K562 (cell line): ENCODE data around the gene GMEB1. TPM values are rescaled to one million over a fixed set of nuclear protein-coding genes. Genes with fewer than 3 reads are reported as not detected.

Experiments used
- CBFA2T2 ChIP-seq: fragments of 450-650 bp; conservative IDR thresholded peaks from 2 replicates; pipeline ENCODE4 v1.6.1; 2017; ENCODE audit warnings: mild to moderate bottlenecking
- CCAR2 ChIP-seq: fragments of 200-400 bp; formaldehyde crosslinking; IDR thresholded peaks from 2 replicates; pipeline ENCODE4 v1.6.1; 2017; ENCODE audit warnings: mild to moderate bottlenecking, low read depth, low read length
- CXXC5 ChIP-seq: fragments of 250-450 bp; sonication (Bioruptor Pico); IDR thresholded peaks from 2 replicates; pipeline ENCODE4 v1.8.0; 2022; ENCODE audit warnings: inconsistent platforms, mild to moderate bottlenecking, moderate library complexity
- DPF2 ChIP-seq: fragments of 450-650 bp; IDR thresholded peaks from 2 replicates; pipeline ENCODE4 v1.6.1; 2016
- FOXO4 ChIP-seq: fragments of 450-650 bp; formaldehyde crosslinking; IDR thresholded peaks from 2 replicates; pipeline ENCODE4 v1.4.0; 2020; ENCODE audit warnings: mild to moderate bottlenecking, moderate library complexity
- GTF2A2 ChIP-seq: IDR thresholded peaks from 2 replicates; pipeline ENCODE4 v1.6.1; 2016; ENCODE audit warnings: mild to moderate bottlenecking, missing genetic modification characterization, missing compliant biosample characterization
- HNRNPL ChIP-seq: fragments of 200-400 bp; formaldehyde crosslinking; IDR thresholded peaks from 2 replicates; pipeline ENCODE4 v1.6.1; 2017; ENCODE audit warnings: low read depth, mild to moderate bottlenecking, low read length
- MAZ ChIP-seq, 2 experiments: fragments of 450-650 bp in 1 of 2; sonication (generic) in 1 of 2; formaldehyde crosslinking; IDR thresholded peaks in 1 of 2; conservative IDR thresholded peaks in 1 of 2; 2 replicates each; pipeline versions ENCODE4 v1.4.0 to v1.5.0; 2020; ENCODE audit warnings: mild to moderate bottlenecking in 1 of 2, missing genetic modification reagents in 1 of 2
- PRPF4 ChIP-seq: fragments of 200-400 bp; formaldehyde crosslinking; IDR thresholded peaks from one replicate; pipeline ENCODE4 v1.6.1; 2017; ENCODE audit warnings: low read length, low read depth, mild to moderate bottlenecking; ENCODE audit not compliant: insufficient read depth, poor library complexity, severe bottlenecking
- RAD21 ChIP-seq, 2 experiments: fragments of 250-450 bp in 1 of 2; fragments of 450-650 bp in 1 of 2; sonication (Bioruptor Pico) in 1 of 2; formaldehyde crosslinking in 1 of 2; IDR thresholded peaks in 1 of 2; conservative IDR thresholded peaks in 1 of 2; 2 replicates each; pipeline versions ENCODE4 v1.4.0 to v1.8.0; 2020 to 2022; ENCODE audit warnings: mild to moderate bottlenecking in 2 of 2, moderate library complexity in 1 of 2
- SAFB ChIP-seq: fragments of 200-400 bp; formaldehyde crosslinking; IDR thresholded peaks from 2 replicates; pipeline ENCODE4 v1.6.1; 2017; ENCODE audit warnings: low read depth, low read length, borderline replicate concordance
- SIN3A ChIP-seq, 2 experiments: fragments of 150-350 bp in 1 of 2; IDR thresholded peaks; 2 replicates each; pipeline ENCODE4 v1.6.1; 2011 to 2016; ENCODE audit warnings: borderline replicate concordance in 2 of 2, low read depth in 2 of 2, low read length in 2 of 2, mild to moderate bottlenecking in 2 of 2, moderate library complexity in 2 of 2; ENCODE audit not compliant: control insufficient read depth in 1 of 2
- SMAD3 ChIP-seq: fragments of 450-650 bp; formaldehyde crosslinking; conservative IDR thresholded peaks from 2 replicates; pipeline ENCODE4 v1.4.0; 2020; ENCODE audit warnings: mild to moderate bottlenecking
- TAL1 ChIP-seq: fragments of 450-650 bp; IDR thresholded peaks from 2 replicates; pipeline ENCODE4 v1.6.1; 2016; ENCODE audit warnings: mild to moderate bottlenecking
- TBL1XR1 ChIP-seq, 2 experiments: IDR thresholded peaks; 2 replicates each; pipeline ENCODE4 v1.6.1; 2012; ENCODE audit warnings: improper control_type of control experiment in 2 of 2, low read length in 2 of 2, mild to moderate bottlenecking in 1 of 2
- TFAP4 ChIP-seq: sonication (generic); formaldehyde crosslinking; IDR thresholded peaks from 2 replicates; pipeline ENCODE4 v1.8.0; 2022; ENCODE audit warnings: missing genetic modification reagents, mild to moderate bottlenecking, moderate library complexity, borderline replicate concordance
- ZFP36 ChIP-seq: fragments of 150-350 bp; IDR thresholded peaks from 2 replicates; pipeline ENCODE4 v1.6.1; 2018; ENCODE audit warnings: low read length, low read depth; ENCODE audit not compliant: partially characterized antibody
- ZKSCAN1 ChIP-seq: fragments of 150-350 bp; IDR thresholded peaks from 2 replicates; pipeline ENCODE4 v1.6.1; 2016; ENCODE audit warnings: low read depth, low read length
- ZNF395 ChIP-seq: fragments of 200-800 bp; sonication (Bioruptor generic); IDR thresholded peaks from 2 replicates; pipeline ENCODE4 v1.6.1; 2017; ENCODE audit warnings: missing genetic modification characterization, missing compliant biosample characterization
- ZNF766 ChIP-seq: fragments of 200-800 bp; sonication (Bioruptor generic); conservative IDR thresholded peaks from 2 replicates; pipeline ENCODE4 v1.6.1; 2016; ENCODE audit warnings: missing genetic modification characterization, missing compliant biosample characterization
- polyA plus RNA-seq, 8 experiments: library from polyadenylated mRNA; depleted of rRNA in 4 of 8; stranded (reverse) in 5 of 8; unstranded in 3 of 8; fragments of >200 nt; fragmentation: Nextera tagmentation in 2 of 8; fragmentation: Illumina TruSeq in 1 of 8; extraction: Ambion mirVana in 2 of 8; extraction: Trizol in 1 of 8; gene quantifications; 2 replicates each; pipeline versions ENCODE4 v1.2.1 to v1.2.3, GENCODE V29; 2011 to 2014; ENCODE audit warnings: inconsistent platforms in 1 of 8, missing spikeins in 1 of 8
- total RNA-seq, 7 experiments: library from RNA; depleted of rRNA in 6 of 7; stranded (reverse); fragments of >200 nt in 6 of 7; fragmentation: Illumina TruSeq in 2 of 7; extraction: Trizol in 2 of 7; gene quantifications; 2 replicates each; pipeline versions ENCODE4 v1.2.1 to v1.2.3, GENCODE V29; 2011 to 2021; ENCODE audit warnings: low replicate concordance in 1 of 7
- TF ChIP-seq, protein P1 (sequence below): fragments of 450-650 bp; conservative IDR thresholded peaks from 2 replicates; pipeline ENCODE4 v1.6.1; 2016; ENCODE audit warnings: missing genetic modification characterization, low read depth, mild to moderate bottlenecking, control low read depth, missing compliant biosample characterization

Gene GMEB1
- total and polyA plus RNA-seq, 9 of the 15 experiments (the other 6 are each of a cell fraction or from before 2014, with no cell fraction given), result 6.6 to 17.5 (median 8.5) TPM

DNA sequence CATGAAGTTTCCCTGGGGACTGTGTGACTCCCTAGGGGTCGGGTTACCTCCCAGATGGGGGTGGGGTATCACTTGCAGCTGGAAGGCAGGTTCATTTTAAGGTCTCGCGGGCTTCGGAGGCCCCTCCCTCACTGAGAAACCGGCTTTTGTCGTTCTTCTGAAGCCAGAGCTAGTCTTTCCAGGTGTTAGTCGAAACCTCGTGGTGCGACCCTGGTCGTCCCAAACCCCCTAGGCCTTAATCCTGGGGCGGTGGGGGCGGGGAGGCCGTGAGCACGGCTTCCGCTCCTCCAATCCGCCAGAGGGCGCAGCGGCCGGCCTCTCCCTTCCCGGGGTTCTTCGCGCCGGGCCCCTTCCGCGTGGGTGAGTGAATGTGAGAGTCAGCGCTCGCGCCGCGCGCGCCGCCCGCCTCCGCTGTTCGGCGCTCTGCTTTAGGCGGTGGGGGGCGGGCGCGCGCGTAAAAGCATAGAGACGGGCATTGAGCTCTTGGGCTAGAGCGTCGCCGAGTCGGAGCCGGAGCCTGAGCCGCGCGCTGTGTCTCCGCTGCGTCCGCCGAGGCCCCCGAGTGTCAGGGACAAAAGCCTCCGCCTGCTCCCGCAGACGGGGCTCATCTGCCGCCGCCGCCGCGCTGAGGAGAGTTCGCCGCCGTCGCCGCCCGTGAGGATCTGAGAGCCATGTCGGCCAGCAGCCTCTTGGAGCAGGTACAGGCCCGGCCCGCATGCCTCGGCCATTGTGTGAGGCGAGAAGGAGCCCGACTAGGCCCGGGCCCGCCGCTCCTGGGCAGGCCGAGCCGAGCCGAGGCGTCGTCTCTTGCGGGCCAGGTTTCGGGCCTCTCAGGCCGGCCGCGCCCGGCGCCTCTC, 68.1 kb downstream of the GMEB1 start, which contains the start of gene YTHDF2 (continued):
- TF ChIP-seq FOXO4 (CRISPR knock-in tag), result no peak
- peak; percentile 93 for TF ChIP-seq ZNF395 (CRISPR knock-in tag)
- TF ChIP-seq, protein P1, sequence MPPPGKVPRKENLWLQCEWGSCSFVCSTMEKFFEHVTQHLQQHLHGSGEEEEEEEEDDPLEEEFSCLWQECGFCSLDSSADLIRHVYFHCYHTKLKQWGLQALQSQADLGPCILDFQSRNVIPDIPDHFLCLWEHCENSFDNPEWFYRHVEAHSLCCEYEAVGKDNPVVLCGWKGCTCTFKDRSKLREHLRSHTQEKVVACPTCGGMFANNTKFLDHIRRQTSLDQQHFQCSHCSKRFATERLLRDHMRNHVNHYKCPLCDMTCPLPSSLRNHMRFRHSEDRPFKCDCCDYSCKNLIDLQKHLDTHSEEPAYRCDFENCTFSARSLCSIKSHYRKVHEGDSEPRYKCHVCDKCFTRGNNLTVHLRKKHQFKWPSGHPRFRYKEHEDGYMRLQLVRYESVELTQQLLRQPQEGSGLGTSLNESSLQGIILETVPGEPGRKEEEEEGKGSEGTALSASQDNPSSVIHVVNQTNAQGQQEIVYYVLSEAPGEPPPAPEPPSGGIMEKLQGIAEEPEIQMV (tag), result peak; percentile 94
- peak; percentile 36 to 54 for TF ChIP-seq RAD21 (CRISPR knock-in tag; conservative IDR thresholded peaks at IDR 0.05 in 1 of 2, IDR thresholded peaks at IDR 0.05 in 1 of 2)
- TF ChIP-seq SAFB, result peak; percentile 98
- TF ChIP-seq ZNF766 (CRISPR knock-in tag), result peak; percentile 92
- TF ChIP-seq MAZ (CRISPR knock-in tag; conservative IDR thresholded peaks at IDR 0.05 in 1 of 2, IDR thresholded peaks at IDR 0.05 in 1 of 2), result peak; percentile 95 to 100
- TF ChIP-seq CXXC5 (CRISPR knock-in tag), result peak; percentile 98
- TF ChIP-seq TAL1, result peak; percentile 35; the same call in 1 of the 2 replicates
- TF ChIP-seq CCAR2, result no peak
- no peak for TF ChIP-seq ZFP36
- TF ChIP-seq TFAP4, result peak; percentile 97
- TF ChIP-seq CBFA2T2, result no peak
- peak; percentile 68; the same call in 1 of the 2 replicates for TF ChIP-seq GTF2A2 (tag)
- peak; percentile 85 for TF ChIP-seq DPF2
- TF ChIP-seq HNRNPL, result peak; percentile 79
- peak; percentile 75; the same call in 1 of the 2 replicates for TF ChIP-seq ZKSCAN1
- TF ChIP-seq TBL1XR1 (IDR thresholded peaks at IDR 0.05; ENCODE audit: low read length in 2 of 2), result peak in 1 of 2 experiments; percentile 39; a peak in 3 of 4 replicates
- TF ChIP-seq PRPF4, result peak; percentile 80
- TF ChIP-seq SMAD3 (CRISPR knock-in tag), result no peak; the same call in 1 of the 2 replicates
- TF ChIP-seq SIN3A (IDR thresholded peaks at IDR 0.05; ENCODE audit: borderline replicate concordance in 2 of 2, control insufficient read depth in 1 of 2, low read depth in 2 of 2, low read length in 2 of 2), result peak; percentile 79 to 83; a peak in 2 of 4 replicates
